Stimulated activated CD8-positive, alpha-beta memory T cell treated with anti-CD3 and anti-CD28 coated beads, Interleukin-15, amount 100 ng/mL, for 48 hours (primary cell): ENCODE measurements around the gene SMARCAL1.

Experiments
- DNase-seq, 2 donors: peaks; one replicate each; pipeline ENCODE4 v3.0.0-alpha.2; 2020; ENCODE audit warnings: low read depth in 2 of 2

The SMARCAL1 gene

DNA sequence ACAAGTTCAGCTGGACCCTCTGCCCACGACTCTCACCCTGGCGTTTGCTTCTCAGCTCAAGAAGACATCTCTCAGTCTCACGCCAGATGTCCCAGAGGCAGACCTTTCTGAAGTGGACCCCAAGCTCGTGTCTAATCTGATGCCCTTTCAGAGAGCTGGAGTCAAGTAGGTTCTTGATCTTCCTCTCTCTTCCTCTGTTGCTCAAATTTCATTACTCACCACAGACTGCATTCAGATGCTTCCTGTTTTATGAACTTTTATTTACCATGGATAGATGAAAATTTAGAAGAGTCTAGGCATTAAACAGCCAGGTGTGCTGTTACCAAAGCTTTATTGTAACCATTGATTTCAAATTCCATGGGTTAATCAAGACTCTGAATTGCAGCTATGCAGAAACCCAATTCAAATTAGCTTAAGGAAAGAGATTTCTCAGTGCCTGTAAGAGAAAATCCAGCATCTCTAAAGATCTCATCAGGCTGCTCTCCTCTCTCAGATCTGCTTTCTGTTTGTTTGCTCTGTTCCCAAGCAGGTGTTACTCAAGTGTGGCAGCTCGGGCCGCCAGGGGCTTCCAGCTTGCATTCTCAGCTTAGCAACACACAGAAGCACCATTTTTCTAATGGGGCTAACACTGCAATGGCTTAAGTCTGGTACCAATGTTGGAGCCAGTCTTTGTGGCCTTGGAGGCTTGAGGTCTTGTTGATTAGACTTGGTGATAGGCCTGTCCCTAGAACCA lies 16.5 kb downstream of the SMARCAL1 start:
- no peak for DNase-seq

DNA sequence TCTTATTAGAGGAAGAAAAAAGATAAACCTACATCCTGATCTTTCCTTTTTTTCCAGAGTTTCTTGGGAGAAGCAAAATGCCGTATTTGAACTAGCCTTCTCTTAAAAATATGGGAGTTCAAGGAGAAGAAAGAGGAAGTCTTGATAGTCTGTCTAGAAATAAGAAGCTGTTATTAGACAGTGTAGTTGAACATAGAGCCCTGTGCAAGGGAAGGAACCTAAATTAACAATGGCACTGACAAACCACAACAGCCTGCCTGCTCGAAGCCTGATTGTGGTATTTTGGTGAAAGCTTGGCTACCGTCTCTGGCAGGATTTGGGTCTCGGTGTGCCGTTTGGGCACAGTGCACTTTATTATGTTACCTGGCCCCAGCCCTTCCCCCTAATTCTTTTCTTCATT lies 17.1 kb downstream of the SMARCAL1 start:
- DNase-seq = no peak

DNA sequence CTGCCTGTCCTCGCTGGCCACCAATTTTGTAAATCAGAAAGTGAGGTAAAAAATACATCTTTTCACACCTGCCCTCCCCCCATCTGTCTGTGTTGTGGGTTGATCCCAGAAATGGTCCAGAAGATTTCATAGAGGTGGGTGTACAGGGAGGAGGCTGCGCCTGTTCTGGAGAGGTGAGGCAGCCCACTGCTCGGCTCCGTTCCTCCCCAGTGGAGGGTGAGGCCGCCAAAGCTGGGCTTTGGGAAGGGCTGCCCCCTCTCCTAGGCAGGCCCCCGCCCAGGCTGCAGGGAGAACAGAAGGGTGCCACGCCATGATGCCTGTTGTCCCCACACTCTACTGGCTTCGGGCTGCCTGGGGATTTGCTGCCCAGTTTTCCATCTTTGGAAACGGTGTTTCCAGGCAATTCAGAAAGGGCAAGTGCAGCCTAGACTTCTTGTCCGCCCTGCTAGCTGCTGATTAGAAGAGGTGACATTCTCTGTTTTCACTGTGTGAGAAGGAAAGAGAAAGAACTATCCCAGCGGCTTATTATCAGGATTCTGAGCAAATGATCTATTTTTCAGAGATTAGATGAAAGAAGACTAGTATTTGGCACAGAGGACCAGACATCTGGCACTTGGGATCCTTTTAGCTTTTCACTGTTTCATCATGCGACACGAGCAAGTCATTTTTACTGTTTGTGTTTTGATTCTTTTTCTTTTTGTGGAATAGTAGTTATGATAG lies 18.7 kb downstream of the SMARCAL1 start:
- DNase-seq = no peak

DNA sequence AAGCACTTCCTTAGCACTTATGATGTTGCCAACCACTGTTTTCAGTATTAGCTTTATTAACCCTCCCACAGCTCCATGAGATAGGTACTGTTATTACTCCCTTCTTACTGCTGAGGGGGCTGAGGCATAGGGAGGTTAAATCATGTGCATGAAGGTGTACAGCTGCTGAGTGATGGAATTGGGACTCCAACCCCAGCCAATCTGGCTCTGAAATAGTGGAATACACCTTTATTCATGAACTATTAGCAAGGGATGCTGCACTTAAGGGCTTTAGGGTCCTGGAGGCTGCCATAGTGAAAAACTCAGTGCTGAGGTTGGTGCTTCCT lies 19.2 kb downstream of the SMARCAL1 start:
- DNase-seq = no peak

DNA sequence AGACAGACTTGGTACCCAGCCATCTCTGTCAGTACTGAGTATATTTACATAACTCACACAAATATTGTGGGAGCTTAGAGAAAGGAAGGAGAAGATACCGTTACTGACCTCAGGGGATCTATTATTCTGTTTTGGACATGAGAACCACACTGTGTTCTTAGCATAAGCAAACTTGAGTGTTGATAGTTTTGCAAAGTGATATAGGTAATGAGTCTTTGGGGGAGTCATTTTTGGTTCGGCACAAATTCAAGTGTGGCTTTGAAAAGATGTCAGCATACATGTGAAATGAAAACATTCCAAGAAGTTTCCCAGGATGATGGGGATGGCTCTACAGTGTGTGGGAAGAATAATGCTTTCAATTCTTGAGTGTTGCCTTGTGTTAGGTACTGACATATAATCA lies 24.1 kb downstream of the SMARCAL1 start:
- DNase-seq = no peak

DNA sequence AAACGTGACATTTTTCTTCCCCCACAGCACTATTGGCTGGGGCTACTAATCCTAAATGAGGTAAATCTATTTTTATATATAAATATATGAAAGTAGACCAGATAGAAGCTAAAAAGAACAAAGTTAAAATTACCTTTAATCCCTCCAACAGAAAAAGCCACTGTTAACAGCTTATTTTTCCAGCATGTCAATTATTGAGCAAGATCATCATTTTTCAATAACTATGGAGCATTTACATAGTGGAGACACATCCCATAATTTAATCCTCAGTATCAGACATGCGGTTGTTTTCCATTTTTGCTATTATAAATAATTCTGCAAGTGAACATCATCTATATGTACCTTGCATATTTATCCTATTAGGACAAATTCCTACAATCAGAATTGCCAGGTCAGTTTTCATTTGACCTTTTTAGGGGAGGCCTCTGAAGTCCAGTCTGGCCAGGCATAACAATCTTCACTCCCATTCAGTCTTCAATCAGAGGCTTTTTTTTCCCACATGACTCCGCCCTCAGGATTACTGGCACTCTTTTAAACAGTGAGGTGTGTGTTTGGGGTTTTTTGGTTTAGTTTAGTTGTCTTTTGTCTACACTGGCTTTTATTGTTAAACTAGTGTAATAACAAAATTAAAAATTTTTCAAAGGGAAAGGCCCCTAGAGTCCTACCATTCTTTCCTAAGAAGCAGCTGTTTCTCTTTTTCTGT lies 29.2 kb downstream of the SMARCAL1 start:
- DNase-seq = no peak

DNA sequence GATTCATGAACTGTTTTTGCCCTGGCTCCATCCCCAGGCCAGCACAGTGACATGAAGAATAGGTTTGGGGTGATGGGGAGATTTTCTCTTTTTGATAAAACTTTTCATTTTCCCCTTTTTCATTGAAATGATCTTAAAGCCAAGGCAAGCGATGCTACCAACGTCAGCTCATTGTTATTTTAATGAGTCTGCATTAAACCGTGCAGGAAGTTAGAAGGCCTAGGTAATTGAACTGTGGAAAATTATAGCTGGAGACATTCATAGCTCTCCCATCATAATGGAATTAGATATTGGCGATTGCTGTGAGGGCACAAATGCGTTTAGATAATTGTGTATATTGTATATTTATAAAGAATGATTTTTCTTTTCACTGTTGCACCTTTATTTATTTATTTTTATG lies 33.2 kb downstream of the SMARCAL1 start:
- DNase-seq = no peak

DNA sequence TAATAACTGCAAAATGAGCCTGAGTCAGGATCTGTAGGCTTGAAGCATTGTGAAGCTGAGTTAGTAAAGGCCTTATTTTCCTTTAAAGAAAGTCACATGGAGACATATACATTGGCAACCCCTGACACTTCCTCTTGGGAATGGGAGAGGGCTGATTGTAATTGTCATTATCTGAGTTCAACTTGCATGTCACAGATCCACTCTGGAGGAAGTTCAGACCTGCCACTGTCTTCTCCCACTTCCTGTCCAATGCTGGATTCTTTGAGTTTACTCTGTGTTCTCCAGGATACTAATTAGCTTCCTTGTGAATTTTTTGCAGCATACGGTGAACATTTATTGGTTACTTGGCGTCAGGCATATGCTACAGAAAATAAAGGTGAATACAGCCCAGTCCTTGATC lies 34.1 kb downstream of the SMARCAL1 start:
- DNase-seq = no peak

DNA sequence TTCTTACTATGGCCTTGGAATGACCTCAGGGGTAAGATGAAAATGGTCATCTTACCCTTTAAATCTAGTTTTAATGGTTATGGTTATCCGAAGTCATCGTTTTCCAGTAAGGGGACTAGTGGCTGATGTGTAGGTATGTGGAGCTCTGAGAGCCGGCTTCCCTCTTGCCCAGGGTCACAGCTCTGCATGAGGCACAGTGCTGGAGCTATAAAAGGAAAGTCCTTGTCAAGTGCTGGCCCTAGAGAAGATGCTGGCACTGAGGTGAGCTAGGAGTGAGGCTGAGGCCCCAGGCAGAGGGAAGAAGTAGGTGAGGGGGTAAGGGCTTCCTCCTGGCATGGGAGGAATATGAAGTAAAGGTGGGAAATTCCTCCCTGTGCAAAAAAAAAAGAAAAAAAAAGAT lies 35.0 kb downstream of the SMARCAL1 start:
- no peak for DNase-seq

DNA sequence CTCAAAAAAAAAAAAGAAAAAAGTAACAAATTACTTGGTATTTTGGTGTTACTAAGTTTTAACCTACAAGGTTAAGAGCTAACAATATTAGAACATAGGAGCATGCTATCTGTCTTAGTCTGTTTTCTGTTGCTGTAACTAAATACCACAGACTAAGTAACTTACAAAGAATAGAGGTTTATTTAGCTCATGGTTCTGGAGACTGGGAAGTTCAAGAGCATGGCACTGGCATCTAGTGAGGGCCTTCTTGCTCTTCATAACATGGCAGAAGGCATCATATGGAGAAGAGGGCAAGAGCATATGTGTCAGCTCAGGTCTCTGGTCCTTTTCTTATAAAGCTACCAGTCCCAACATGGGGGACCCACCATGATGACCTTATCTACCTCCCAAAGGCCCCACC lies 36.5 kb downstream of the SMARCAL1 start:
- no peak for DNase-seq

DNA sequence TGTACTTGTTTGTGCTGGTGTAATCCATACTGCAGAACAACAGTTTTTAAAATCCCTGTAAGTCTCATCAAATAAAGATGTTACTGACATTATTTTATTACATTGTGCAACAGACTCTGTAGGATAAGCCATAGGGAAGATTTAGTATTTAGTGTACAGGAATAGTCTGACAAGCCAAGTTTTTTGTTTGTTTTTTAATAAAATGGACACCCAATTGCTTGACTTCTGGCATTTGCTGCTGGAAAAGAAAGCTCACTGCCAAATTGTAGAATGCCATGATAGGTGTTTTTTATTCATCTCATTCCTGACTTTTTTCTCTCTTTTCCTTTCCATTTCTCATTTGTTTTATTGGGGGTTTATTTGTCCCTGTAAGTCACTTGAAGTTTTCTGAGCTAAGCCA lies 38.1 kb downstream of the SMARCAL1 start:
- DNase-seq = no peak

DNA sequence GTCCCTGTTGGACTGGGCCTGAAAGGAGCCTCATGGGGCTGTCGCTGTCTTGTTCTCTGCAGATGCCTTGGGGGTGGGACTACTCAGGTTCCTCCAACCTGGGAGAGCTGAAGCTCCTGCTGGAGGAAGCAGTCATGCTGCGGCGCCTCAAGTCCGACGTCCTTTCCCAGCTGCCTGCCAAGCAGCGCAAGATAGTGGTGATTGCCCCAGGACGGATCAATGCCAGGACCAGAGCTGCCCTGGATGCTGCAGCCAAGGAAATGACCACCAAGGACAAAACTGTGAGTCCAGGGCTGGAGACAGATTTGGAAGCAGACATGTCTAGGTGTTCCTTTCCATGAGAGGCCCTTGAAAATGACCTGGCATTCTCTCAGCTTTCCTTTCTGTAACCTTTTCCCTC lies 38.5 kb downstream of the SMARCAL1 start:
- no peak for DNase-seq

DNA sequence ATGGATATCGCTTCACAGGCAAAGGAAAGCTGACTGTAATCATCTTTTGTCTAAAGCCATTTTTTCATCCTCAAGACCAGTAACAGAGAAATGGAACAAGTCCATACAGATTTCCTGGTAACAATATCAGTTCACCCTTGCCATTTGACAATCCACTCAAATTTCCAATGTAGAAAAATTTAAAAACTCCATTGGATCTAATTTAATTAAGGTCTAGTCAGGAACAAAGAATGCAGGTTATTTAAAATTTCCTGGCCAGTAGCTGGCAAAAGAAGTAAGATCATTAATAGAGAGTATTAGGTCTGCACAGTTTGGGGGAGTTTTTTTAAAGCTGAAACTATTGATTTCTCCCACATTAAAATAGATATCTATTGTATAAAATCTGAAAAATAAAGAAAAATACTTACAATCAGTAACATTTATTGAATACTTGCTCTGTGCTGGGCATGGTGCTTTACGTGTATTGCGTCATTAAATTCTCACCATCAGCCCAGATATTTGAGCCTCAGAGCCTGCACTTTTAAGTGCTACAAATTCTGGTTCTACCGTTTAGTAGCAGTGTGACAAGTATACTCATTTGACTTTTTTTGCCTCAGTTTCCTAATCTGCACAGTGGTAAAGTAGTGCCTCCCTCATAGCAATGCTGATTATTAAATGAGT lies 41.8 kb downstream of the SMARCAL1 start:
- no peak for DNase-seq

DNA sequence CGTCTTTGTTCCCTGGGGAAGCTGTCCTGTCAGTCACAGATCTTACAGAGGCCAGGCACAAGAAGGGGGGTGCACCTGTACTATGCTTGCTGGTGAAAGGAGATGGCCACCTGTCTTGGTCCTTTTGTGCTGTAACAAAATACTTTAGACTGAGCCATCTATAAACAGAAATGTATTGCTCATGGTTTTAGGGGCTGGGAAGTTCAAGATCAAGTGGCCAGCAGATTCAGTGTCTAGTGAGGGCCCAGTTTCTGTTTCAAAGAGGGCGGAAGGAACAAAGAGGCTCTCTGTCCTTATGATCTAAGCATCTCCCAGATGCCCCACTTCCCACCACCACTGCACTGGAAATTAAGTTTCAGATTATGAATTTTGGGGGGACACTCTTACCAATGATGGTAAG lies 50.9 kb downstream of the SMARCAL1 start:
- DNase-seq = no peak

DNA sequence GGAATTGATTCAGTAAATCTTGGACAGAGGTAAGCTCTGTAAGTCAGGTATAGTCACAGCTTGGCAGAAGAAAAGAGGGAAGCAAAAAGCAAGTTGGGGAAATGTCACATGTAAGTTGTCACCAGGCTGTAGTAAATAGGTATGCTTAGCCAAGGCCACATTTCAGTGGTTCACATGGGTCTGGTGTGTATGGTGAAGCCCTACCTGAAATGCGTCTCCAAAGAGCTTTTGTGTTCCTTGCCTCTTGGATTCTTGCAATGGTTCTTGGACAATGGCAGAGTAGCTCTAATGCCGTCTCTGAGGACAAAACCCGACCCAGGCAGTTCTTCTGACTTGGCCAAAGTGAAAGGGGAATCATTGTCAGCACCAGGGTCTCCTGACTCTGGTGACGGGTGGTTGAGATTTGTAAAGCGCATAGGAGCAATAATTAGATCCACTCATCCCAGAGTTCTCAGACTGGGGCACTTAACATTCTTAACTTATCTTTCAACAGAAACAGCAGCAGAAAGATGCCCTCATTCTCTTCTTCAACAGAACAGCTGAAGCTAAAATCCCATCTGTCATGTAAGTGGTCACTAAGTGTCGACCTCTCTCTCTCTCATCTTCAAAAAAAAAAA lies 51.9 kb downstream of the SMARCAL1 start:
- DNase-seq = no peak

DNA sequence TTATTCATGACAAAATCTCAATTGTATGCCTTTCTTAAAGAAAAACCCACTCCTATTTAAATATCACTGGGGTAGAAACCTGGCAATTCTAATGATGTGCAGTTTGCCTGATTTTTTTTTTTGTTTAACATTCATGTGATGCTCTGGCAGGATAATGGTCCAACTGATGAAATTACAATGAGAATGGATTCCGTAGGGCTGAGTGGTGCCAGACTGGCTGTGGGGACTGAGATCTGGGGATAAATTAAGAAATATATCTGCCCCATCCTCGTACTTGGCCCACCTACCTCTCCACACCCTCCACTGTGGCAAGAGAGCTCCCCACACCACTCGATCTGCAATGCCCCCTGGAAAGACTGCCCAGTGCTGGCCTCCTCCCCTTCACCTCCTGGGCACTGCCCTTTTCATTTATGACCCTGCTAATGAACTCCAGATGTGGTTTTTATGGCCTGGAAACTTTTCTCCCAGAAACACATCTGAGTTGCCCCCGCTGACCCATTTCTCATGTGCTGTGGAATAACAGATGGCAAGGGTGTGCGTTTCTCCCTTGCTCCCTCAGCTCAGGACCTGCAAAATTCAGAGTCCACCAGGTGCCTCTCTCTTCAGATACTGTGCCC lies 53.4 kb downstream of the SMARCAL1 start:
- no peak for DNase-seq

DNA sequence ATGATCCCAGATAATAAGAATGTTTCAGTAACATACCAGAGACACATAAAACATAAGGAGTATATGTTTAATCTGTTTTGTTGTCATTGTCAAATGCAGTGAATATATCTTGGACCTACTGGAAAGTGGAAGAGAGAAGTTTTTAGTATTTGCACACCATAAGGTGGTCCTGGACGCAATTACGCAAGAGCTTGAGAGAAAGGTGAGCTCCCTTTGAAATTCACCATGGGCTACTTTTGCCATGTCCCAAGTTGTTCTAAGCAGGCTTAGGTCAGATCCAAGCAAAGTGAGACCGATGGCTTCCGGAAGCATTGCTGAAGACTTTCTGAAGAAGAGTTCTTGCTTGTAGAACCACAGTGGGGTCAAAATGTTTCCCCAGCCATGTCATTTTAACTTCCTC lies 55.6 kb downstream of the SMARCAL1 start:
- DNase-seq = no peak

DNA sequence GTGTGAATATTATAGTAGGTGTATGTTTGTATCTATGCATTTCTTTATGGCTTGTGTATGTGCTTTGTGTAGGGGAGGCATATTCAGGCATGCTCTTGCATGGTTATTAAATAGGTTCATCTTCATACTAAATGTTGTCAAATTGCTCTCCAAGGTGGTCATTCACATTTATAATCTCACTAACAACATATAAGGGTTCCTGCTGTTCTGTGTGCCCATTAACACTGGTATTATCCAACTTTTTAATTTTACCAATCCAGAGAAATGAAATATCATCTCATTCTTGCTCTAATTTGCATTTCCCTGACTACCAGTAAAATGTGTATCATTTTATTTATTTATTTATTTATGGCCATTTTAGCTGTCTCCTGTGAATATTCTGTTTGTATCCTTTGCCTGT lies 57.4 kb downstream of the SMARCAL1 start:
- no peak for DNase-seq

DNA sequence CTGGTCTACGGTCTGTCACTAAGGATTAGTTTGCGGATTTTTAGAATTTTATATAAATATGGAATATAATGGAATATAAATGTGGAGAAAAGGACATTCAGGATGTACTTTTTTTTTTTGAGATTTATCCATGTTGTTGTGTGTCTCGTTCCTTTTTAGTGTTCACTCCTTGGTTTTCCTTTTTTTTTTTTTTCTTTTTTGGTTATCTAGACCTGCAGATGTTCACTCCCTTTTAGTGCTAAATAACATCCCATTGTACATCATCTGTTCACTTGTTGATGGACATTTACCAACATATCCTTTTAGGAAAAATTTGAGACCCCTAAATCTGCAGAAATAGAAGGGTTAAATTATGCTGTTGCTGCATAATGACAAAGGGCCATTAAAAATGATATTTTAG lies 60.9 kb downstream of the SMARCAL1 start:
- DNase-seq = no peak

DNA sequence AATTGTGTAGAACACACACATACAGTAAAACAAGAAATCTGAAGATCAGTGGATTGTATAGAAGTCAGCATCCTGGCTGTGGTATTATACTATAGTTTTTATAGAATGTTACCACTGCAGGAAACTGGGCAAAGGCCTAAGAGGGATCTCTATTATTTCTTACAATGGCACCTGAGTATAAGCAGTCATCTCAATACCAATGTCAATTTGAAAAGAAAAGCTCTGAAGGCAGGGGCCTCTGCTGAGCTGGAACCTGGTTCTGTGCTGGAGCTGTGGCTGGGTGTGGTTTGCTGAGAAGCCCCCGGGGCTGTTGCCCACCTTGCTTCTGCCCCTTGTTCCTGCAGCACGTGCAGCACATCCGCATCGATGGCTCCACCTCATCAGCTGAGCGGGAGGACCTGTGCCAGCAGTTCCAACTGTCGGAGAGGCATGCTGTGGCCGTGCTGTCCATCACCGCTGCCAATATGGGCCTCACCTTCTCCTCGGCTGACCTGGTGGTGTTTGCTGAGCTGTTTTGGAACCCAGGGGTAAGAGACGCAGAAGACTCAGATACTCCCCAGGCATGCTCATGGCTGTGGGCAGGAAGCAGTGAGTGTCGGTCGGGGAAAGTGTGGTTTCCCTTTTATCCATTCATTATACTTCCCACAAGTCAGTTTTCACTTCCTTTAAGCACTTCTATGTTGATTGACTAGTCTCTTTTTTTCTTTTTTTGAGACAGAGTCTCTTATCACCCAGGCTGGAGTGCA lies 62.8 kb downstream of the SMARCAL1 start:
- DNase-seq = peak in 1 of 2 donors; percentile 17

DNA sequence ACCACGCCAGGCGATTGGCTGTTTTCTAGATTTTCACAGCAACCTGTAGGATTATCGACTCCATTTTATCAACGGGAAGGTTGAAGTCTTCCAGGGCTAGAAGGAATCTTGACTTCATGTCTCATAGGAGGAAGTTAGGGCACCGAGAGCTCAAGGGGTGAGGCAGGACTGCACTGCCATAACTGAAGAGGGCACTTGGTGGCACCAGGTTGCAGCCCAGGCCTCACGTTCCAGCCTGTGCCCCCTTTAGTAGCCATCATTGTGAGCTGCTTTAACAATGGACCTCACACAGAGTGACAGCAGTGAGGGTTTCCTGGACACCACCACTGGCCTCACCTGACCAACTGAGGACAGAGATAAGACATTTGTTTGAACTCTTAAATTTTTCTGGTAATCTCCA lies 63.5 kb downstream of the SMARCAL1 start:
- no peak for DNase-seq
